ENCODE data around the gene XRCC4.
"Not testable (repeated sequence)": the region's sequence is repeated elsewhere in the genome, so short reads cannot be mapped to it uniquely, and the experiment has no call there.

The XRCC4 gene

DNA sequence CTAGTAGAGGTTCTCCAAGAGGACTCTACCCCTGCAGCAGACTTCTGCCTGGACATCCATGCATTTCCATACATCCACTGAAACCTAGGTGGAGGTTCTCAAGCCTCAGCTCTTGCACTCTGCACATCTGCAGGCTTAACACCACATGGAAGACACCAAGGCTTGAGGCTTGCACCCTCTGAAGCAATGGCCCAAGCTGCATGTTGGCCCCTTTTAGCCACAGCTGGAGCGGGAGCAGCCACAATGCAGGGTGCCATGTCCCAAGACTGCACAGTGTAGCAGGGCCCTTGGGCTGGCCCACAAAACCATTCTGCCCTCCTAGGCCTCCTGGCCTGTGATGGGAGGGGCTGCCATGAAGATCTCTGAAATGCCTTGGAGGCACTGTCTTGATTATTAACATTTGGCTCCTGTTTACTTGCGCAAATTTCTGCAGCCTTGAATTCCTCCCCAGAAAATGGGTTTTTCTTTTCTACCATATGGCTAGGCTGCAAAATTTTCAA is 271.0 kb downstream of the XRCC4 start:
- Histone ChIP-seq H3K36me3 (ENCODE audit: control insufficient read depth, insufficient read depth, low read length) (no peaks in the 10 kb centered on the region), H3K27ac (ENCODE audit: low read depth, low read length) (no peak overlapping the region), H3K9ac (ENCODE audit: low read length) (no peak overlapping the region), H2BK120ac (ENCODE audit: low read depth, low read length) (no peak overlapping the region), H3K4me3 (ENCODE audit: low read length) (no peak overlapping the region), H4K8ac (ENCODE audit: low read depth, low read length) (no peak overlapping the region), H3K79me1 (ENCODE audit: low read length) (no peaks in the 10 kb centered on the region), H3K4me2 (ENCODE audit: low read length) (no peak overlapping the region), H2AK5ac (ENCODE audit: low read length) (no peak overlapping the region), H2BK5ac (ENCODE audit: low read length) (no peak overlapping the region), H3K79me2 (ENCODE audit: control insufficient read depth, insufficient read depth, low read length) (no peaks in the 10 kb centered on the region), H3K4me1 (ENCODE audit: control insufficient read depth, low read depth, low read length) (no peaks in the 10 kb centered on the region), H4K5ac (ENCODE audit: low read length) (no peak overlapping the region), H3K56ac (ENCODE audit: low read length) (no peak overlapping the region), H2BK15ac (replicated peaks; ENCODE audit: low read depth) (no peak overlapping the region), H3K23ac (ENCODE audit: low read length) (no peak overlapping the region), H3K18ac (ENCODE audit: low read length) (no peak overlapping the region), H3K27me3 (ENCODE audit: insufficient read depth, low read length, poor library complexity) (no peaks in the 10 kb centered on the region), H3K4ac (ENCODE audit: low read depth, low read length) (no peak overlapping the region)
- WGBS (ENCODE audit: extremely low coverage, insufficient coverage, low lambda C conversion rate): no CpG with 5 or more reads among the region's 2 CpGs
- peak; percentile 13 for DNase-seq

DNA sequence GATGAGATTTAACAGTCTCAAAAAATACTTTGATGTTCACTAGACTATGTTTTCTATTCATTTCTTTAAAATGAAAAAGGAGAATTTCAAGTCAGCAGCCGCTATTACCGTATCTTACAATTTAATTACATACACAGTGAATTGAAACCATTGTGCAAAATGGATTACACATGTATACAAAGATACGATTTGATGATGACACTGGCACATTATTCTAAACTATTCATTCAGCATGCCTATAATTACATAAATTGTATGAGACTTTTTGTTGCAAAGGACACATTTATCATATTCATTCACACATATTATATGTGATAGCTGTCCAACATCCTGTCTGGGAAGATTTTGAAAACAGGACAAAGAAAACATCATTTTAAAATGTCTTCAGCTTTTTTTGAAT is 275.9 kb downstream of the XRCC4 start:
- no peak overlapping the region for H3K18ac ChIP-seq (ENCODE audit: low read length)
- no peaks in the 10 kb centered on the region for H3K79me2 ChIP-seq (ENCODE audit: control insufficient read depth, insufficient read depth, low read length)
- no peak overlapping the region for H4K8ac ChIP-seq (ENCODE audit: low read depth, low read length)
- H3K27ac ChIP-seq (ENCODE audit: low read depth, low read length): no peak overlapping the region
- no peak overlapping the region for H3K4ac ChIP-seq (ENCODE audit: low read depth, low read length)
- H3K4me2 ChIP-seq (ENCODE audit: low read length): no peak overlapping the region
- H2BK5ac ChIP-seq (ENCODE audit: low read length): no peak overlapping the region
- WGBS (ENCODE audit: extremely low coverage, insufficient coverage, low lambda C conversion rate): no CpG with 5 or more reads among the region's 3 CpGs
- no peak for DNase-seq
- H3K27me3 ChIP-seq (ENCODE audit: insufficient read depth, low read length, poor library complexity): no peaks in the 10 kb centered on the region
- H3K79me1 ChIP-seq (ENCODE audit: low read length): no peaks in the 10 kb centered on the region
- H2BK15ac ChIP-seq (replicated peaks; ENCODE audit: low read depth): no peak overlapping the region
- no peak overlapping the region for H3K4me3 ChIP-seq (ENCODE audit: low read length)
- H4K5ac ChIP-seq (ENCODE audit: low read length): no peak overlapping the region
- no peak overlapping the region for H2BK120ac ChIP-seq (ENCODE audit: low read depth, low read length)
- H3K23ac ChIP-seq (ENCODE audit: low read length): no peak overlapping the region
- no peaks in the 10 kb centered on the region for H3K36me3 ChIP-seq (ENCODE audit: control insufficient read depth, insufficient read depth, low read length)
- no peak overlapping the region for H3K9ac ChIP-seq (ENCODE audit: low read length)
- H3K4me1 ChIP-seq (ENCODE audit: control insufficient read depth, low read depth, low read length): peaks cover 2% of the 10 kb centered on the region
- no peak overlapping the region for H2AK5ac ChIP-seq (ENCODE audit: low read length)
- no peak overlapping the region for H3K56ac ChIP-seq (ENCODE audit: low read length)

DNA sequence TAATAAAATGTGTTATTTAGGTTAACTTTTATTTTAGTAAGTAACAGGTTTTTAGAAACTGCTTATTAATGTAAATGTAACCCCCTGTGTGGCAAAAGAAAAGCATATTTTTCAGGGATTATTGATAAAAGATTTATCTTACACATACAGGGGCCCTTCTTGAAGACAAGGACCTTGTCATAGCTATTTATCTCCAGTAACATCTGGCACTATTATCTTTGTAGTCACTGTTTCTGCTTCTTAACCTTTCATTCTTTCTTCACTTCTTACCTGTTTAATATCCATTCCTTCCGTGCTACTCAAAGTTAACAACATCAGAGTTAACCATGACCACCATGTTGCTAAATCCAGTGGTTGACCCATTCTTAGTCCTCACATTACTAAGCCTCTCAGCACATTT is 276.4 kb downstream of the XRCC4 start:
- no CpG with 5 or more reads among the region's 1 CpG for WGBS (ENCODE audit: extremely low coverage, insufficient coverage, low lambda C conversion rate)
- Histone ChIP-seq H2BK5ac (ENCODE audit: low read length) (no peak overlapping the region), H3K79me2 (ENCODE audit: control insufficient read depth, insufficient read depth, low read length) (no peaks in the 10 kb centered on the region), H3K79me1 (ENCODE audit: low read length) (no peaks in the 10 kb centered on the region), H3K27me3 (ENCODE audit: insufficient read depth, low read length, poor library complexity) (no peaks in the 10 kb centered on the region), H2BK15ac (replicated peaks; ENCODE audit: low read depth) (no peak overlapping the region), H3K4me2 (ENCODE audit: low read length) (no peak overlapping the region), H4K8ac (ENCODE audit: low read depth, low read length) (no peak overlapping the region), H3K56ac (ENCODE audit: low read length) (no peak overlapping the region), H2BK120ac (ENCODE audit: low read depth, low read length) (no peak overlapping the region), H4K5ac (ENCODE audit: low read length) (no peak overlapping the region), H3K27ac (ENCODE audit: low read depth, low read length) (no peak overlapping the region), H3K23ac (ENCODE audit: low read length) (no peak overlapping the region), H3K4me1 (ENCODE audit: control insufficient read depth, low read depth, low read length) (peaks cover 2% of the 10 kb centered on the region), H3K36me3 (ENCODE audit: control insufficient read depth, insufficient read depth, low read length) (no peaks in the 10 kb centered on the region), H3K4me3 (ENCODE audit: low read length) (no peak overlapping the region), H2AK5ac (ENCODE audit: low read length) (no peak overlapping the region), H3K9ac (ENCODE audit: low read length) (no peak overlapping the region), H3K4ac (ENCODE audit: low read depth, low read length) (no peak overlapping the region), H3K18ac (ENCODE audit: low read length) (no peak overlapping the region)
- no peak for DNase-seq

DNA sequence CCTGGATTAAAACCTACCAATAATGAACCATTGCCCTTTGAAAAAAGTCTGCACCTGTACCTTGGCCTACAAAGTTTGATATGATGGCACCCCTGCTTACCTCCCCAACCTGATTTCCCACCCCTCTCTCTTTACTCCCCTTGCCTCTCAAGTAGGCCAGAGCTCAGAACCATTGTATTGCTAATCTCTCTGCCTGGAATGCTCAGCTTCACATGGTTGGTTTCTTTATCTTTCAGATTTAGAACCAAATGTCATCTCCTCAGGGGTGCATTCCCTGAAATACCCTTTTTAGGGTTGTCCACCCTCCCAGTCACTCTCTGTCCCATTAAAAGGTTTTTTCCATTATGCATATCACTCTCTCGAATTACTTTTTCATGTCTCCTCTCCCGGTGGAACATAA is 277.6 kb downstream of the XRCC4 start:
- Histone ChIP-seq H3K4me1 (ENCODE audit: control insufficient read depth, low read depth, low read length) (peaks cover 2% of the 10 kb centered on the region), H2BK15ac (replicated peaks; ENCODE audit: low read depth) (no peak overlapping the region), H3K79me2 (ENCODE audit: control insufficient read depth, insufficient read depth, low read length) (no peaks in the 10 kb centered on the region), H2BK5ac (ENCODE audit: low read length) (no peak overlapping the region), H3K4me3 (ENCODE audit: low read length) (no peak overlapping the region), H3K18ac (ENCODE audit: low read length) (no peak overlapping the region), H3K23ac (ENCODE audit: low read length) (no peak overlapping the region), H3K36me3 (ENCODE audit: control insufficient read depth, insufficient read depth, low read length) (no peaks in the 10 kb centered on the region), H3K9ac (ENCODE audit: low read length) (no peak overlapping the region), H3K4me2 (ENCODE audit: low read length) (no peak overlapping the region), H2BK120ac (ENCODE audit: low read depth, low read length) (no peak overlapping the region), H2AK5ac (ENCODE audit: low read length) (no peak overlapping the region), H4K5ac (ENCODE audit: low read length) (no peak overlapping the region), H3K56ac (ENCODE audit: low read length) (no peak overlapping the region), H3K4ac (ENCODE audit: low read depth, low read length) (no peak overlapping the region), H3K27me3 (ENCODE audit: insufficient read depth, low read length, poor library complexity) (no peaks in the 10 kb centered on the region), H3K79me1 (ENCODE audit: low read length) (no peaks in the 10 kb centered on the region), H4K8ac (ENCODE audit: low read depth, low read length) (no peak overlapping the region), H3K27ac (ENCODE audit: low read depth, low read length) (no peak overlapping the region)
- peak; percentile 83 for DNase-seq
- WGBS (ENCODE audit: extremely low coverage, insufficient coverage, low lambda C conversion rate): no CpG with 5 or more reads among the region's 2 CpGs

DNA sequence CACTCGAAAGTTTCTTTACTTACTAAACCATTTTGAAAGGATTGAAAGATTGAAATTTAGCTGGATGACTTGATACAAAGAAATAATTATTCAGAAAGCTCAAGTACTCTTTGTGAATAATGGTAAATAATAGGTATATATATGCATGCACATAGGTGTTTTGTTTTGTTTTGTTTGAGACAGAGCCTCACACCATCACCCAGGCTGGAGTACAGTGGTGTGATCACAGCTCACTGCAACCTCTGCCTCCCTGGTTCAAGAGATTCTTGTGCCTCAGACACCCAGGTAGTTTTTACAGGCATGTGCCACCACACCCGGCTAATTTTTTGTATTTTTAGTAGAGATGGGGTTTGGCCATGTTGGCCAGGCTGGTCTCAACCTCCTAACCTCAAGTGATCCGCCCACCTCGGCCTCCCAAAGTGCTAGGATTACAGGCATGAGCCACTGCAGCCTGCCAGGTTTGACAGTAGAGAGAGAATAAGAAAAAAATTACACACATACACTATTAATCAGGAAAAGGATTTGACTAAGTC is 278.2 kb downstream of the XRCC4 start:
- H4K8ac ChIP-seq (ENCODE audit: low read depth, low read length); H3K9ac ChIP-seq (ENCODE audit: low read length); H3K36me3 ChIP-seq (ENCODE audit: control insufficient read depth, insufficient read depth, low read length); H3K23ac ChIP-seq (ENCODE audit: low read length); H3K4me1 ChIP-seq (ENCODE audit: control insufficient read depth, low read depth, low read length); H3K4ac ChIP-seq (ENCODE audit: low read depth, low read length); H3K27ac ChIP-seq (ENCODE audit: low read depth, low read length); H3K56ac ChIP-seq (ENCODE audit: low read length); H2BK5ac ChIP-seq (ENCODE audit: low read length); H2AK5ac ChIP-seq (ENCODE audit: low read length); H3K79me2 ChIP-seq (ENCODE audit: control insufficient read depth, insufficient read depth, low read length); H3K27me3 ChIP-seq (ENCODE audit: insufficient read depth, low read length, poor library complexity); H2BK15ac ChIP-seq (replicated peaks; ENCODE audit: low read depth); H2BK120ac ChIP-seq (ENCODE audit: low read depth, low read length); H4K5ac ChIP-seq (ENCODE audit: low read length); DNase-seq; H3K4me2 ChIP-seq (ENCODE audit: low read length); H3K4me3 ChIP-seq (ENCODE audit: low read length); H3K79me1 ChIP-seq (ENCODE audit: low read length): not testable (repeated sequence)
- H3K18ac ChIP-seq (ENCODE audit: low read length): peak overlapping the region; percentile 28
- WGBS (ENCODE audit: extremely low coverage, insufficient coverage, low lambda C conversion rate): no CpG with 5 or more reads among the region's 4 CpGs

DNA sequence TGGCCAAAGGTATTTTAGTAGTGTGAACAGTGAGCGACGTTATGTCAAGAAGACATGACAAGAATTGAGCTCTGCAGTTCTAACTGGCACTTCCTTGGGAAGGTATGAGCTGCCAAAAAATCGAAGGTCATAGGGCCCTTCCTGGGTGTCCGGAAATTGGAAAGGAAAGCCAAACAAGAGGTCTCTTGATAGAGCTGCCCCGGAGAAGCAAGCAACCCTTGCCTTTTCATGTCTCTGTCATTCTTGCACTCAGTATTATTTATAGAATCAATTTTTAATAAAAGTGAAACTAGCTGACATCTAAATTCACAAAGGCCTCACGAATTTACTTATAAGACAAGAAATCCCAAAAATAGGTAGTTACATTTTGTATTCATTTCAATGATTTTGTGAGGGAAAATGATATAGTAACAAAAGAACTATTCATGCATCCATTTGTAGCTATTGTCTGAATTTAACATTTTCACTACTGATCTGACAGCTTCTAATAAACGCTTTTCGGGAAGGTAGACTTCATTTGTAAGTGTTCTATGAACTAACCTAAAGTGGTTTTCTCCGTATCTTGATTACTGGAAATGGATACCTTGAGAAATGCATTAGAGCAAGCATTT is 280.4 kb downstream of the XRCC4 start:
- no peak overlapping the region for H3K4me2 ChIP-seq (ENCODE audit: low read length)
- H4K8ac ChIP-seq (ENCODE audit: low read depth, low read length): no peak overlapping the region
- no peak overlapping the region for H4K5ac ChIP-seq (ENCODE audit: low read length)
- H3K56ac ChIP-seq (ENCODE audit: low read length): no peak overlapping the region
- H2BK5ac ChIP-seq (ENCODE audit: low read length): no peak overlapping the region
- H3K4ac ChIP-seq (ENCODE audit: low read depth, low read length): no peak overlapping the region
- H2AK5ac ChIP-seq (ENCODE audit: low read length): no peak overlapping the region
- H3K4me3 ChIP-seq (ENCODE audit: low read length): no peak overlapping the region
- H2BK120ac ChIP-seq (ENCODE audit: low read depth, low read length): no peak overlapping the region
- WGBS (ENCODE audit: extremely low coverage, insufficient coverage, low lambda C conversion rate): no CpG with 5 or more reads among the region's 9 CpGs
- no peak overlapping the region for H2BK15ac ChIP-seq (replicated peaks; ENCODE audit: low read depth)
- H3K79me1 ChIP-seq (ENCODE audit: low read length): no peaks in the 10 kb centered on the region
- peaks cover 2% of the 10 kb centered on the region for H3K4me1 ChIP-seq (ENCODE audit: control insufficient read depth, low read depth, low read length)
- H3K36me3 ChIP-seq (ENCODE audit: control insufficient read depth, insufficient read depth, low read length): no peaks in the 10 kb centered on the region
- no peaks in the 10 kb centered on the region for H3K27me3 ChIP-seq (ENCODE audit: insufficient read depth, low read length, poor library complexity)
- no peak overlapping the region for H3K27ac ChIP-seq (ENCODE audit: low read depth, low read length)
- no peak overlapping the region for H3K18ac ChIP-seq (ENCODE audit: low read length)
- H3K79me2 ChIP-seq (ENCODE audit: control insufficient read depth, insufficient read depth, low read length): no peaks in the 10 kb centered on the region
- no peak overlapping the region for H3K9ac ChIP-seq (ENCODE audit: low read length)
- no peak overlapping the region for H3K23ac ChIP-seq (ENCODE audit: low read length)
- DNase-seq: no peak
